HG03457 (cell line): ENCODE data around the gene RFC3.
"Not testable (repeated sequence)": the region's sequence is repeated elsewhere in the genome, so short reads cannot be mapped to it uniquely, and the experiment has no call there.

Experiments used
- ATAC-seq: cut with Tn5 transposase; IDR thresholded peaks from one replicate; pipeline ENCODE4 v1.9.1; 2021; ENCODE audit warnings: moderate number of reproducible peaks; ENCODE audit not compliant: unreplicated experiment

The RFC3 gene

DNA sequence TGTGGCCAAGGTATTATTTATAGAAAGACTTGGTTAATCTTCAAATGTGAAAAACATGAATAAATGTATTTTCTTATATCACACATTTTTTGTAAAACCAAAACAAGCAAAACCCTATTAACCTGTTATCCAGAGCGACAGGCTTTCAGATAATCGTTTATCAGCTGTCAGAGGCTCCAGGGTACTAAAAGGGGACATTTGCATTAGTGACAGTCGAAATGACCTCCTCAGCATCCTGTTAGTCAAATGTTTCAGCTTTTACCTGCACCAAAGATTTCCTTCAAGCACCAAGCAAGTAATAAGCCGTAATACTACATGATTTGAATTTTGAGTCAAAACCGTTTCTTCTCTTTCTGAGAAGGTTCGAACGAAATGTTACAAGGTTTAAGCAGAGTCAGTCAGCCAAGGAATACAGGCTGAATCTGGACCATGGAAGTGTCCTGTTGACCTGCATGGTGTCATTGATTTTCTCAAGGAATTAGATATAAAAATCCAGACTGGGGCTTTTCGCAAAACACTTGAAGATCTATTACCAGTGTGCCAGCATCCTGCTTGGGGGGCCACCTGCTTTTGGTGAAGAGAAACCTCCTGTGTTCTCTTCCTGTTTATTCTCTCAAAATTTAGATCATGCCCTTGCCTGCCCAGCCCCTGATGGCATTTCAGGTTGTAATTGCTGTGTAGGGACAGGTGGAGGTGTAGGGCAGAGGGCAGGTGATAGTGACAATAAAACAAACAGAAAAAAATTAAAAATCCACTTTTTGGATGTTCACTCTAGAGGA is 11.3 kb upstream of the RFC3 start:
- no peak for ATAC-seq

- ATAC-seq = not testable (repeated sequence)
These were observed 5.1 kb upstream of the RFC3 start for GRCh38 chr13:33812829-33813228.

- ATAC-seq = no peak
These were observed 2.9 kb upstream of the RFC3 start for GRCh38 chr13:33815011-33815550.

- ATAC-seq = no peak
These were observed 1.0 kb upstream of the RFC3 start for GRCh38 chr13:33816912-33817311.

DNA sequence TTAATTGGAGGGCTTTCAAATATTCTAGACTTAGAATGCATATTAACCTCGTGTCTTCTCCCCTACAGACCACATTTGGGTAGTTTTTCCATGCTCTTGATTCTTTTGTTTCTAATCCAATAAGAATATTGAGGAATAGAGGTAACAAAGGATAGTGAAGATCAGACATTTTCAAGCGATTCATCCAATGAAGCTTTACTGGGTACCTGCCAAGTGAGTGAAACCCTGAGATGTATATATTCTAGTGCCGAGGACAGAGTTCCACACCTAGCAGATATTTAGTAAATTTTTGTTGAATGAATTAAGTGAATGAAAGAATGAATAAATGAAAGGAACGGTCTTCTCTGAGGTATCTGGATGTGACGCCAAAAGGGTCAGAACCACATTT is 442 bp upstream of the RFC3 start:
- ATAC-seq = no peak

DNA sequence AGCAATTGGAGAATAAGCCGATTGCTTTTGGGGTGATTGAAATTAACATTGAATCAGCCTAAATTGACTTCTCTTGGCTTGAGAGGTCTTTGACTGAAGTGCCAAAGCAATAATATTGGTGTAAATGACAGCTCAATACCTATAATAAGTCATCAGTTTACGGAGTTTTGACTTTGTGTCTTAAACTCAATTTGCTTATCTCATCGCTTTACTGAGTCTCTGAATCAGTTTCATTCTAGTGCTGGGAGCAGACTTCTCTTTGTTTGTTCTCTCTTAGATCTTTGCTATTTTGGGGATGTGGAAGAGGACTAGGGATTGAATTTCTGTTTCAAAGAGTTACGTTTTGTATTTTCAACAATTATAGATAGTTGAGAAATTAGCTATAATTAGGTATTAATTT is 7.1 kb downstream of the RFC3 start:
- ATAC-seq = no peak

GRCh38 chr13:33827139-33827538 is 9.2 kb downstream of the RFC3 start:
- ATAC-seq = no peak

DNA sequence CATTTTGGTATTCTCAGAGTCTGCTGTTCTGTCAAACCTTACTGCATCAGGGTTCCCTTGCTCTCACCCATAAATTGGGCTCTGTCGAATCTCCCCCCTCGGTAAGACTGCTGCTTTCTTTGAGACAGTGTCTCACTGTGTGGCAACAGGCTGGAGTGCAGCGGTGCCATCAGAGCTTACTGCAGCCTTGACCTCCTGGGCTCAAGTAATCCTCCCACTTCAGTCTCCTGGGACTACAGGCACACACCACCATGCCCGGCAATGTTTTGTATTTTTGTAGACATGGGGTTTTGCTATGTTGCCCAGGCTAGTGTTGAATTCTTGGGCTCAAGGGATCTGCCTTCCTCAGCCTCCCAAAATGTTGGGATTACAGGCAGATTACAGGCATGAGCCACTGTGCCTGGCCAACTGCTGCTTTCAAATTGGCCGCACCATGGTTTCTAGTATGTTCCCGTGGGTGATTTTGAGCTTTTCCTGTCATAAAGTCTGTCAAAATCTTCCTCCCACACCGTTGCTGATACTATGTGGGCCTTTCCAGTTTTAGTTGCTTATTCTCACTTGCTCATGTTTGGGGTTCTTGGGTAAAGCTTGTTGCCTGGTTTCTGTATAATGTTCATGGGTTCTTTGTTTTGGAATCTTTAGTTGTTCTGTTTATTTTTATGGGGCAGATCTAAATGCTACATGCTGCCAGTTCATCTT is 10.6 kb downstream of the RFC3 start:
- ATAC-seq = no peak

DNA sequence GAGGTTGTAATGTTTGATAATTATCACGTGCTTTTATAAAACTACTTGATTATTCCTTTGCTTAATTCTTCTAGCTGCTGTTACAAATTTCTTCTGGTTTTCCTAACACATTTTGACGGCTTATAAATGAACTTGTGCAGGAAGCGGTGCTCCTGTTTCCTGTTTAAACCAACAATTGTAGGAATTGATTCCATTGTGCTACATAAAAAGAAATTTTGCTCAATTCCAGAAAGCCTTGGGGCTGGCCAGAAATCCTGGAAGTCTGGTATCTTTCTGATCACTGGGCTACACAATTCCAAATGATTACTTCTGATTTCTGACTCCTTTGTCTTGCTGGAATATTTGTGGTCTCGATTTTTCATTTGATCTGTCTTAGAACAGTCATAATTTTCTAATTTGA is 14.9 kb downstream of the RFC3 start:
- no peak for ATAC-seq

DNA sequence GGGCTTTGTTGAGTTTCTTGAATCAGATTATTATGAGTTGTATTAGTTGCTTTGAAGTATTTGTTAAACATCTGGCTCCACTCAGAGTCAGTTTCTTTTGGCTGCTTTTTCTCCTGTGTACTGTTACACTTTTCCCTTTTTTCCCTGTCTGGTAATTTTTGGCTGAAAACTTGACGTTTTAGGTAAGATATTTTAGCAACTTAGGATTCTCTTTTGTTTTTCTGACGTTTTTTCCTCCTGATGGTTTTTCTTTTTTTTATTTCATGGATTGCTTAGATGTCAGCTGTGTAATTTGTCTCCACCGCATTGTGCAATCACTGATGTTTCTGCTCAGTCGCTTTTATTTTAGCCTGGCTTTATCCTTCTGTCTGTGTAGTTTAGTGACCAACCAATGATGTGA is 20.7 kb downstream of the RFC3 start:
- no peak for ATAC-seq

DNA sequence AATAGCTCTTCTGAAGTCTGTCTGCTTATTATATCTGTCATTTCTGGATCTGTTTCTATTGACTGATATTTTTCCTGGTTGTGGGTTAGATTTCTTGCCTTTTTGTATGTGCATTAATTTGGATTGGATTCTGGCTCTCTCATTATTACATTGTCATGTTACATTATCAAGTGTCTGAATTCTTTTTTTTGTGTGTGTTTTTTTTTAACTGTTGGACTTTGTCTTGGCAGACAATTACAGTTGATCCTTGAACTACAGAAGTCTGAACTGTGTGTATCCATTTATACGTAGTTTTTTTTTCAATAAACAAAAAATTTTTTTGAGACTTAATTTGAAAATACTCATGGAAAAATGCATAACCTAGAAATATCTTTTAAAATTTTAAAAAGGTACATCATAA is 22.5 kb downstream of the RFC3 start:
- no peak for ATAC-seq

- ATAC-seq = no peak
These were observed 24.3 kb downstream of the RFC3 start for GRCh38 chr13:33842207-33842606.

DNA sequence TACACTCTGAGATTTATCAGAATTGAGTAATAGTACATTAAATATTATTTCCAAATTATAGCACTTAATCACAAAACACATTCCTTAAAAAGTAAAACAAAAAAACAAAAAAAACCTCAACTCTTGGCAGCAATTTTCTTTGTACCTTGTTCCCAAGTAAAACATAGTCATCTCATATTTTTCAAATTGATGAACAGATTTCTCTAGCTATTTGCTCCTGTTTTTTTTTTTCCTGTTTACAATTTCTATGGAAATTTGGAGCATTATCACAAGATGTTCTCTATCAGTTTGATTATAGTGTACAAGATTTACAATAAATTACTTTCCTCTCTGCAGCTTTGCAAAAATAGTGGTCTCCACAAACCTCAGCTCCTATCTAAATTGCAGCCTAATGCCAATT is 25.0 kb downstream of the RFC3 start:
- ATAC-seq = no peak

GRCh38 chr13:33845572-33846302 is 27.8 kb downstream of the RFC3 start:
- no peak for ATAC-seq

- ATAC-seq = no peak
These were observed 28.5 kb downstream of the RFC3 start for GRCh38 chr13:33846303-33847062.

- no peak for ATAC-seq
These were observed 31.3 kb downstream of the RFC3 start for GRCh38 chr13:33849211-33849610.

- ATAC-seq = no peak
These were observed 37.5 kb downstream of the RFC3 start for GRCh38 chr13:33855371-33855895.

- no peak for ATAC-seq
These were observed 41.8 kb downstream of the RFC3 start for GRCh38 chr13:33859691-33860303.

- ATAC-seq = no peak
These were observed 42.6 kb downstream of the RFC3 start for GRCh38 chr13:33860526-33860925.

GRCh38 chr13:33862016-33862415 is 44.1 kb downstream of the RFC3 start:
- no peak for ATAC-seq
